ENCODE results near the gene KDELR3.

Gene KDELR3

GRCh38 chr22:38523029-38523428 lies 55.1 kb downstream of the KDELR3 start:
- no peak for DNase-seq

GRCh38 chr22:38523479-38523878 lies 55.6 kb downstream of the KDELR3 start:
- DNase-seq = no peak

- DNase-seq = no peak
Observed at GRCh38 chr22:38524429-38524828, 56.5 kb downstream of the KDELR3 start.

DNA sequence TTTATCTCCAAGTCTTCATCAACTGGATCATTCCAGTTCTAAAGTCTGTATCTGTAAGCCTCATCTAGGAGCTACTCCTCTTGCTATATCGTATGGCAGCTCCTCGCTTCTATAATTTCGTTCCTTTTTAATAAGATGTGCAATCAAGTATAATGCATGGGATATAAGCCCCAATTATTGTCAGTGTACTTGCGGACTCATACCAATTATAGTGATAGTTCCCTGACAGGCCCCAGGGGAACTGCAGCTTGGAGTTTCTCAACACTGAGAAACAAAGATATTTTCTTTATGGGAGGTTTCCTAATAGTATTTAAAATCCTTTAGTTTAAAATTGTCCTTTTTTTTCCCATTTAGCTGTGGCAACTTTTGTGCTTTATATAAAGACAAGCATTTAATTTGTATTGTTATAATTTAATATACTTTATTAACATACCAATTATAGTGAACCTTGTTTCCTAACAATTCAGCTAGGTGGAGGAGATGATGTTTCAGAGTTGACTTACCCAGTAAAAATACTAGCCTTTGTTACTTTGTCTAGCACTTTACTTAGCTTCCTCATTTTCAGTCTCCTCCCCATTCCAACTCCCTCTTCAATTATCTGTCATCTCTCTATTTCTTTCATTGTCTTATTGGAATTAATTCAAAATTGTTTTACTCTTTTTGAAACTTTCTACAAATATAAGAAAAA lies 63.5 kb downstream of the KDELR3 start:
- DNase-seq = no peak

Measured in fibroblast of skin of scalp (primary cell).